Lung (tissue), 12 donors: ENCODE results near the gene FUCA1. TPM values are rescaled to one million over a fixed set of nuclear protein-coding genes. Genes with fewer than 3 reads are reported as not detected.
A peak's percentile ranks its signal among the peaks of the same experiment; 100 is the strongest.

ENCODE experiments used
- ATAC-seq: fragments of 200-7000 bp; cut with Tn5 transposase; one replicate; pipeline ENCODE4 v1.9.1; 2020; ENCODE audit warnings: moderate number of reproducible peaks; ENCODE audit not compliant: insufficient read depth, low FRiP score
- DNase-seq, 3 donors: peaks; one replicate each; pipeline ENCODE4 v3.0.0-alpha.2; 2013 to 2017
- H3K27ac ChIP-seq, 2 donors: one replicate each; pipeline ENCODE4 v1.5.1; 2013; ENCODE audit warnings: mild to moderate bottlenecking in 2 of 2, moderate library complexity in 2 of 2, control low read depth in 1 of 2, inconsistent platforms in 1 of 2, low read depth in 1 of 2, low read length in 1 of 2
- H3K27me3 ChIP-seq, 3 donors: one replicate each; pipeline ENCODE4 v1.5.1; 2013; ENCODE audit warnings: low read length in 2 of 3; ENCODE audit not compliant: control insufficient read depth in 3 of 3, insufficient read depth in 3 of 3
- H3K36me3 ChIP-seq, 4 donors: one replicate each; pipeline ENCODE4 v1.5.1; 2013; ENCODE audit warnings: low read length in 4 of 4, mild to moderate bottlenecking in 1 of 4, moderate library complexity in 1 of 4; ENCODE audit not compliant: control insufficient read depth in 4 of 4, insufficient read depth in 4 of 4
- H3K4me1 ChIP-seq, 5 donors: one replicate each; pipeline ENCODE4 v1.5.1; 2013; ENCODE audit warnings: low read length in 5 of 5, mild to moderate bottlenecking in 2 of 5, moderate library complexity in 1 of 5; ENCODE audit not compliant: control insufficient read depth in 5 of 5, insufficient read depth in 5 of 5
- H3K4me3 ChIP-seq: one replicate; pipeline ENCODE4 v1.5.1; 2013; ENCODE audit warnings: mild to moderate bottlenecking, control low read depth, moderate library complexity
- H3K9ac ChIP-seq, 2 donors: one replicate each; pipeline ENCODE4 v1.5.1; 2013; ENCODE audit warnings: low read length in 2 of 2, control low read depth in 1 of 2; ENCODE audit not compliant: insufficient read depth in 1 of 2
- H3K9me3 ChIP-seq, 4 donors: one replicate each; pipeline ENCODE4 v1.5.1; 2013; ENCODE audit warnings: low read length in 3 of 4, mild to moderate bottlenecking in 1 of 4, moderate library complexity in 1 of 4; ENCODE audit not compliant: control insufficient read depth in 4 of 4, insufficient read depth in 3 of 4
- WGBS, 2 donors: extraction: QIAGEN DNeasy Blood & Tissue Kit; methylation state at CpG; one replicate each; pipeline ENCODE4 v1.1.7; 2013; 5-methylcytosine and 5-hydroxymethylcytosine counted together
- polyA plus RNA-seq, 2 donors: library from polyadenylated mRNA; stranded (reverse); fragments of 200-250 nt; gene quantifications; one replicate each; pipeline ENCODE4 v1.2.1, GENCODE V29; 2013
- total RNA-seq, 2 donors: library from RNA; depleted of rRNA in 1 of 2; stranded (reverse); fragments of >200 nt in 1 of 2; gene quantifications; one replicate each; pipeline ENCODE4 v1.2.1, GENCODE V29; 2014 to 2021
- TF ChIP-seq, protein P1 (sequence below): IDR thresholded peaks from 2 replicates; pipeline ENCODE4 v1.5.1; 2012; ENCODE audit warnings: mild to moderate bottlenecking; ENCODE audit errors: control extremely low read depth, extremely low read depth
- donor health status: control.
- donor health status: control.
- donor health status: Bipolar disorder and iron deficiency.
- donor health status: healthy.
- donor health status: DM: yes; HTN: yes; CAD: no.

The FUCA1 gene
- total and polyA plus RNA-seq, 4 donors: 31.2 to 41.1 (median 35.6) TPM

DNA sequence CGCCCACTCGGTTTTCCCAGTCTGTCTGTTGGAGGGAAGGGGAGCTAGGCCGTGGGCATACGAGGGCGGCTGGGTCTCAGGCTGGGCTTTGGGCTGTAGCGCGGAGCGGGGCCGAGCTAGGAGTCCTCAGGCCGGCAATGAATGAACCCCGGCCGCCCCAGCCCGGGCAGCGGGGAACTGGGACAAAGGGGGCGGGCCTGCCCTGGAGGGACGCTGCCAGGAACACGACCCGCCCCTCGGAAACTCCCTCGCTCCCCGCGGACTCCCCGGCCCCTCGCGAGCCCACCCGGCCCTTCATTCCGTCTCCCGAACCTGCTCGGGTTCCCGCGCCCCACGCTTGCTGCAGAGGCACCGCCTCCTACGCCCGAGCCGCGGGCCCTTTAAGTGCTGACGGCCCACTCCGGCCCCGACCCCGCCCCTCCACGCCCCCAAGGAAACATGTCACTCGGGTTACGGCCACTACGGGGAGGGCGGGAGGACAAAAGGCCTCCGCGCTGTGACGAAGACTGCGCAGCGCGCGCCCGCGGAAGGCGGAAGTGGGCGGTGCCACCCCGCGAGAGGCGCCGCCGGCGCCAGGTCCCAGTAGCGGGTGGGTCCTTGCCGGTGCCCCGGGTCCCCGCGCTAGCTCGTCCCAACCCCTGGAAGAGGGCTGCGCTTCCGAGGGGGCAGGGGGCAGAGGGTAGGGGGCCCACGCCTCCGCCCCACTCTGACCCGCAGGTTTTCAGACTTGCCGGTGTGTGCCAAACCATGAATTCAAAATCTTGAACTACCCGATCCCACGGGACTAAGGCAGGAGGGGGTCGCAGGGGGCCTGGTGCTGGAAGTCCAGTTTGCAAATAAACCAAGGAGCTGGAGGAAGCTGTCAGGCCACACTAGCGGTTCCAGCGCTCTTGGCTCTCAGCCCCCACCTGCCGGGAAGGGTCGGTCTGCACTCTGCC is 67.4 kb downstream of the FUCA1 start, which contains the start of gene GALE:
TSS of gene GALE (minus strand) at position 355 of the 938 bp plus-strand sequence. CDS start 1,747 bp downstream, outside the sequence.
- Histone ChIP-seq H3K27ac (peak within 1 kb of the TSS; percentile 89 to 97), H3K4me1 (peaks cover 0 to 27% (median 13%) of the 10 kb centered on the region in 5 donors), H3K36me3 (peaks cover 0 to 24% (median 3%) of the 10 kb centered on the region in 4 donors), H3K9ac (peak within 1 kb of the TSS; percentile 55 to 62), H3K27me3 (no peaks in the 10 kb centered on the region), H3K4me3 (peak within 1 kb of the TSS; percentile 82), H3K9me3 (no peaks in the 10 kb centered on the region)
- 1% methylated on average over 68 to 82 of the region's 82 CpGs for WGBS, 2 donors
- TF ChIP-seq, protein P1, sequence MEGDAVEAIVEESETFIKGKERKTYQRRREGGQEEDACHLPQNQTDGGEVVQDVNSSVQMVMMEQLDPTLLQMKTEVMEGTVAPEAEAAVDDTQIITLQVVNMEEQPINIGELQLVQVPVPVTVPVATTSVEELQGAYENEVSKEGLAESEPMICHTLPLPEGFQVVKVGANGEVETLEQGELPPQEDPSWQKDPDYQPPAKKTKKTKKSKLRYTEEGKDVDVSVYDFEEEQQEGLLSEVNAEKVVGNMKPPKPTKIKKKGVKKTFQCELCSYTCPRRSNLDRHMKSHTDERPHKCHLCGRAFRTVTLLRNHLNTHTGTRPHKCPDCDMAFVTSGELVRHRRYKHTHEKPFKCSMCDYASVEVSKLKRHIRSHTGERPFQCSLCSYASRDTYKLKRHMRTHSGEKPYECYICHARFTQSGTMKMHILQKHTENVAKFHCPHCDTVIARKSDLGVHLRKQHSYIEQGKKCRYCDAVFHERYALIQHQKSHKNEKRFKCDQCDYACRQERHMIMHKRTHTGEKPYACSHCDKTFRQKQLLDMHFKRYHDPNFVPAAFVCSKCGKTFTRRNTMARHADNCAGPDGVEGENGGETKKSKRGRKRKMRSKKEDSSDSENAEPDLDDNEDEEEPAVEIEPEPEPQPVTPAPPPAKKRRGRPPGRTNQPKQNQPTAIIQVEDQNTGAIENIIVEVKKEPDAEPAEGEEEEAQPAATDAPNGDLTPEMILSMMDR: no peak
- DNase-seq (peak; percentile 96 to 98 (median 97)), ATAC-seq (peak; percentile 90)

DNA sequence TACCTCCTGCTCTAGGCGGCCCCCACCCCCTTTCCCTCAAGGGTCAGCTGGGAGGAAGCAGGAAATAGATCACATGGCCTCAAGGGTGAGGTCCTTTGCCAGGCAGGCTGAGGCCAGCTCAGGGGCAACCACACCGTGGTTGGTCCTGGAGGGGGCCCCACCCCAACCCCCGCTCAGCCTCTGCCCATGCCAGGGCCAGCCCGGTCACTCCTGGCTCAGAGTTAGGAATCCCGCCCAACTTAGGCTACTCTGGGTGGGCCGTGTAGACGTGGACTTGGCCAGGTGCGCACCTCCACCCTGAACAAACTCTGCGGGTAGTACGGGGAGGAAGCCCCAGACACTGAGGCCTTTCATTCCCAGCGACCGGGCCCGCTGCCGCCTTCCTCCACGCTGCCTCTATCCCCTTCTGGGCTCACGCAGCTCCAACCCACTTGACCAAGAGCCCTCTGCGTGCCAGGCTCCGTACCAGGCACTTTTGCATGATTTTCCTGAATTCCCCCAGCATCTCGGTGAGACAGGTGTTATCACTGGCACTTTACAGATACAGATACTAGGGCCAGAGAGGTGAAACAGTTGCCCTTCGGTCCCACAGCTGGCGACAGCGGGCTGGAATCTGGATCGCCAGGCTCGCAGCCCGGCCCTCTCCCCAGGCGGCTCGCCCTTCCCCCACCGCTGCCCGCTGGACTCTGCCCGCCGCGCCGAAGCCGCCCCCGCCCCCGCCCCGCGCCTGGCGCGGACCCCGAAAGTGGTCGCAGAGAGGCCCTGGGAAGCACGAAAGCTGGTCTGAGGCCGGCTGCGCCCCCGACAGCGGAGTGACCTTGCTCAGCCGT is 68.3 kb downstream of the FUCA1 start:
- 1 to 2% methylated on average over 48 of the region's 48 CpGs for whole genome bisulfite sequencing, 2 donors
- peak overlapping the region; percentile 50 to 55 for H3K9ac ChIP-seq
- DNase-seq (peak; percentile 40 to 53 (median 50)), ATAC-seq (peak; percentile 49)
- H3K9me3 ChIP-seq: no peaks in the 10 kb centered on the region
- peaks cover 0 to 32% (median 14%) of the 10 kb centered on the region in 5 donors for H3K4me1 ChIP-seq
- H3K27ac ChIP-seq: peak overlapping the region; percentile 62 to 97
- H3K36me3 ChIP-seq: peaks cover 0 to 32% (median 3%) of the 10 kb centered on the region in 4 donors
- no peaks in the 10 kb centered on the region for H3K27me3 ChIP-seq
- TF ChIP-seq, protein P1: no peak
- peak overlapping the region; percentile 82 for H3K4me3 ChIP-seq

DNA sequence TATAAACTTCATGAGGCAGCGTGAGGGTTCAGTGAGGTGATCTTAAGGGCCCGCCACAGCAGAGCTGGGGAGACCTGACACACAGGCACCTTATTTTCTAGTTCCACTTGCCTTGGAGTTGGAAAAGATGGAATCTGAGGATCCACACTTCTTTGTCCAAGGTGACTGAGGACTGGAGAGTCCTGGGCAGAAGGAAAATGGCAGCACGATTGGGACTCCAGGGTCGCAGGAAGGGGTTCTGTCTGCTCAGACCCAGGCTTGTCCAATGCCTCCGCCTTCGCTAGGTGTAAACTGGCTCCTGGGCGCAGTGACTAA is 68.9 kb downstream of the FUCA1 start:
- 55 to 61% methylated on average over 7 of the region's 7 CpGs for WGBS, 2 donors
- Histone ChIP-seq H3K27ac (peak overlapping the region; percentile 62 to 97), H3K27me3 (no peaks in the 10 kb centered on the region), H3K36me3 (peaks cover 0 to 35% (median 3%) of the 10 kb centered on the region in 4 donors), H3K4me1 (peaks cover 0 to 32% (median 14%) of the 10 kb centered on the region in 5 donors), H3K9ac (no peak overlapping the region), H3K4me3 (no peak overlapping the region), H3K9me3 (no peaks in the 10 kb centered on the region)
- TF ChIP-seq, protein P1: no peak
- DNase-seq (no peak), ATAC-seq (no peak)
